Activated T-helper 9 cell treated with anti-CD3 and anti-CD28 coated beads, Interleukin-2, amount 50 U/mL, for 16 hours (primary cell): ENCODE measurements around the gene MEF2B.
"Not testable (repeated sequence)": the region's sequence is repeated elsewhere in the genome, so short reads cannot be mapped to it uniquely, and the experiment has no call there.

Source experiments
- DNase-seq: peaks from one replicate; pipeline ENCODE4 v3.0.0-alpha.2; 2020; ENCODE audit warnings: low read depth

Gene MEF2B

GRCh38 chr19:19192910-19193423 lies 22.9 kb upstream of the MEF2B start:
- DNase-seq: no peak

- DNase-seq: peak; percentile 96
These were observed 22.2 kb upstream of the MEF2B start, which contains the start of the genes BORCS8 and RFXANK for GRCh38 chr19:19192078-19192882. Gene BORCS8 (minus strand): TSS chr19:19192152. CDS start chr19:19192117, 35 bp downstream. Gene RFXANK (plus strand): TSS chr19:19192258. CDS start chr19:19193947, 1,689 bp downstream.

GRCh38 chr19:19191768-19192077 lies 21.7 kb upstream of the MEF2B start:
- DNase-seq: no peak

- DNase-seq: no peak
These were observed 16.7 kb upstream of the MEF2B start for GRCh38 chr19:19186742-19187141.

GRCh38 chr19:19185853-19186740 lies 16.0 kb upstream of the MEF2B start:
- DNase-seq: peak; percentile 54

- DNase-seq: no peak
These were observed 11.5 kb upstream of the MEF2B start for GRCh38 chr19:19181488-19181998.

GRCh38 chr19:19179548-19180441 lies 9.7 kb upstream of the MEF2B start:
- DNase-seq: no peak

- DNase-seq: no peak
These were observed 6.9 kb upstream of the MEF2B start for GRCh38 chr19:19176950-19177349.

GRCh38 chr19:19173243-19173642 lies 3.2 kb upstream of the MEF2B start:
- DNase-seq: not testable (repeated sequence)

GRCh38 chr19:19171821-19172532 lies 1.9 kb upstream of the MEF2B start:
- no peak for DNase-seq

- no peak for DNase-seq
These were observed 1.0 kb upstream of the MEF2B start for GRCh38 chr19:19170873-19171672.

GRCh38 chr19:19169236-19170052 lies 619 bp downstream of the MEF2B start:
- DNase-seq: no peak

- no peak for DNase-seq
These were observed 2.5 kb downstream of the MEF2B start for GRCh38 chr19:19167612-19168011.

GRCh38 chr19:19165396-19165795 lies 4.7 kb downstream of the MEF2B start:
- DNase-seq: no peak

GRCh38 chr19:19162495-19162894 lies 7.6 kb downstream of the MEF2B start:
- DNase-seq: no peak

- DNase-seq: no peak
These were observed 9.5 kb downstream of the MEF2B start for GRCh38 chr19:19160461-19161035.

- no peak for DNase-seq
These were observed 10.5 kb downstream of the MEF2B start for GRCh38 chr19:19159534-19159933.

GRCh38 chr19:19157808-19158207 lies 12.3 kb downstream of the MEF2B start:
- DNase-seq: no peak
